K562 treated with DMSO at 1 percent for 12 hours (cell line): ENCODE results near the gene PTP4A2. TPM values are rescaled to one million over a fixed set of nuclear protein-coding genes. Genes with fewer than 3 reads are reported as not detected.

Experiments
- total RNA-seq: library from RNA; unstranded; fragments of 300-600 nt; gene quantifications from 2 replicates; pipeline ENCODE4 v1.2.3, GENCODE V29; 2022; ENCODE audit not compliant: insufficient read depth

PTP4A2 gene
- 104 and 191 TPM in 2 replicates for total RNA-seq

DNA sequence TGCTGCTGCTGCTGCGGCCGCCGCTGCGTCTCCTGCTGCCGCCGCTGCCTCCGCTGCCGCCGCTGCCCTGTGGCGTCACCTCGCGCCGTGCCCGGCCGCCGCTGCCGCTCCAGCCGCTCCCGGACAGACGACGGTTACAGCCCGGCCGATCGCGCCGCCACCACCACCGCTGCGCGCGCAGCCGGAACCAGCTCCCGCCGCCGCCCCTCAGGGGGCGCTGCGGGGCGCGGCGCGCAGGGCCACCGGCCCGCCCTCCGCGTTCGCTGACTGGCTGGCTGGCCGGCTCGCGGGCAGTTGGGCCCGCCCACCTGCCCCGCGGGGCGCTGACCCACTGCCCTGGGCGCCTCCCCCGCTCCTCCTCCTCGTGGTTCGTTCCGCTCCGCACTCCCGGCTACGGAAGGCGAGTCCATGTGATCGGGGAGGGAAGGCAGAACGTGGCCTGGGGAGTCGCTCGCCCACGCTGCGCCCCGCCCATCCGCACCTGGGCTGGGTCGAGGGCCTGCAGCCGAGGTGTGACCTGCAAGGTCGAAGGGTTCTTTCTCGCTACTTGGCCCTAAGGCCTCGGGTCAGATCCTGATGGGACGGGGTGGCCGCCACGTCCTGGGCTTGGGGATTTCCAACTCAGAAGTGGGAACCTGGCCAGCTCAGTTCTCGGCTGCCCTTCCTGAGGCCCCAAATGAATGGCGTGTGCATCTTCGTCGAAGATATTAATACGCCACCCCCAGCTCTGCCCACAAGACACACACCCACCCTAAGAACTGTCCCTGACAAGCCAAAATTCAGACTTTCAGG is at the start of gene PTP4A2:
TSS of gene PTP4A2 (minus strand) at position 185 of the 792 bp plus-strand sequence. CDS start 19,303 bp downstream, outside the sequence.

Other genes starting within 250 kb of the PTP4A2 start
- gene COL16A1, start 234.4 kb downstream of the PTP4A2 start, total RNA-seq = not detected in 2 replicates
- gene ADGRB2, start 174.0 kb downstream of the PTP4A2 start, total RNA-seq = 0.53 and 1.1 TPM in 2 replicates
- 1.1 and 1.6 TPM in 2 replicates for gene SPOCD1, start 122.3 kb downstream of the PTP4A2 start, total RNA-seq
- 84.4 and 154 TPM in 2 replicates for gene KHDRBS1, start 75.5 kb upstream of the PTP4A2 start, total RNA-seq
- 24.3 and 27.6 TPM in 2 replicates for gene TMEM39B, start 134.6 kb upstream of the PTP4A2 start, total RNA-seq
- 10.3 and 25.6 TPM in 2 replicates for gene KPNA6, start 169.7 kb upstream of the PTP4A2 start, total RNA-seq
- 23.0 and 51.0 TPM in 2 replicates for gene TXLNA, start 241.3 kb upstream of the PTP4A2 start, total RNA-seq